AG04449 (cell line): ENCODE results near the gene LIMK1.

ENCODE experiments used
- CTCF ChIA-PET: fragments of 350-600 bp; formaldehyde crosslinking; extraction: SDS; loops from one replicate; lab custom pipeline; 2021; ENCODE audit warnings: antibody characterized with exemption; lab: Yijun Ruan, JAX
- POLR2A ChIA-PET: fragments of 400-600, 350-600 bp; formaldehyde crosslinking; extraction: SDS; loops from one replicate; lab custom pipeline; 2020; ENCODE audit warnings: antibody characterized with exemption, inconsistent platforms; lab: Yijun Ruan, JAX
- DNase-seq: peaks from one replicate; pipeline ENCODE4 v3.0.0-alpha.2; 2010; ENCODE audit warnings: low read depth, low spot score
- H3K4me3 ChIP-seq: 2 replicates; pipeline ENCODE4 v1.5.1; 2011; ENCODE audit warnings: low read depth, mild to moderate bottlenecking, control low read depth, low read length
- TF ChIP-seq, protein P1 (sequence below): IDR thresholded peaks from one replicate; pipeline ENCODE4 v1.5.1; 2011; ENCODE audit warnings: mild to moderate bottlenecking, moderate library complexity, low read length, control low read depth, inconsistent platforms; ENCODE audit not compliant: insufficient read depth; ENCODE audit errors: missing control alignments

LIMK1 gene

DNA sequence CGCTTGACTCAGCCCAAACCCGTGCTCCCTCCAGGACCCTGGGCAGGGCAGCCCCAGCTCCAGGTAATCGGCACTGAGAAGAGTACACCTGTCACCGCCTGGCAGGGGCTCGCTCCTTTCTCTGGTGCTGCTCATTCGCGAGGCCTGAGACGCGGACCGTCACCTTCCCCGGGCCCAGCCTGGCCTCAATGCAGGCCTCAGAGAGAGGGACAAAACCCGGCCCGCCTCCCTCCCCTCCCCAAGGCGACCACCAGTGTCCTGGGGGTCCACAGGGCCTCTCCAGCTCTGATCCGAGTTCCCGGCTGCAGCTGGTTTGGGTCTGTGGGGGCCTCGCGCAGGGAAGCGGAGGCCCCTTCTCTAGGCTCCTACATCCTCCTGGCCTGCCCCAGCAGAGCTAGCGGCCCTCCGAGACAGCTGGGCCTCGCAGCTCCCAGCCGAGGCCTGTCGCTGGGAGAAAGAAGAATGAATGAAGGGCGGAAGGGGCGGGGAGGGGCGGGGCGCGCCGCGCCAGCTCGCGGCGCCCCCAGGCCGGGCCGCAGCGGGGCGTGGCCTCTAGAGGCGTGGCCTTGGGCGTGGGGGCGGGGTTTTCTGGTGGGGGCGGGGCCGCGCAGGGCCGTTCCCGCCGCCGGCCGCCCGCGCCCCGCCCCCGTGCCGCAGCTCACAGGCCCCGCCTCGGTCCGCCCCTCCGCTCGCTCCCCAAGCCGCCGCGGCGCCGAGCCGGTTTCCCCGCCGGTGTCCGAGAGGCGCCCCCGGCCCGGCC is at the start of gene LIMK1:
LIMK1 (plus strand) TSS at position 688 of the 760 bp plus-strand sequence. CDS start 187 bp downstream, outside the sequence.
- ChIA-PET CTCF (interaction anchor here (1.0 to 2.0 kb wide), 5 partner anchors 11 to 318 kb away, joined by 3 to 11 read pairs (median 3); no protein-coding TSS in a partner anchor), POLR2A (interaction anchor here (0.7 to 1.5 kb wide), 3 partner anchors 11 to 95 kb away, joined by 3 to 9 read pairs (median 9); partner anchors contain the start of gene EIF4H)
- peak within 1 kb of the TSS; percentile 64 for H3K4me3 ChIP-seq
- TF ChIP-seq, protein P1, sequence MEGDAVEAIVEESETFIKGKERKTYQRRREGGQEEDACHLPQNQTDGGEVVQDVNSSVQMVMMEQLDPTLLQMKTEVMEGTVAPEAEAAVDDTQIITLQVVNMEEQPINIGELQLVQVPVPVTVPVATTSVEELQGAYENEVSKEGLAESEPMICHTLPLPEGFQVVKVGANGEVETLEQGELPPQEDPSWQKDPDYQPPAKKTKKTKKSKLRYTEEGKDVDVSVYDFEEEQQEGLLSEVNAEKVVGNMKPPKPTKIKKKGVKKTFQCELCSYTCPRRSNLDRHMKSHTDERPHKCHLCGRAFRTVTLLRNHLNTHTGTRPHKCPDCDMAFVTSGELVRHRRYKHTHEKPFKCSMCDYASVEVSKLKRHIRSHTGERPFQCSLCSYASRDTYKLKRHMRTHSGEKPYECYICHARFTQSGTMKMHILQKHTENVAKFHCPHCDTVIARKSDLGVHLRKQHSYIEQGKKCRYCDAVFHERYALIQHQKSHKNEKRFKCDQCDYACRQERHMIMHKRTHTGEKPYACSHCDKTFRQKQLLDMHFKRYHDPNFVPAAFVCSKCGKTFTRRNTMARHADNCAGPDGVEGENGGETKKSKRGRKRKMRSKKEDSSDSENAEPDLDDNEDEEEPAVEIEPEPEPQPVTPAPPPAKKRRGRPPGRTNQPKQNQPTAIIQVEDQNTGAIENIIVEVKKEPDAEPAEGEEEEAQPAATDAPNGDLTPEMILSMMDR: no peak
- no peak for DNase-seq

- ChIA-PET POLR2A (no interaction called here), CTCF (interaction anchor here (1.2 to 8.9 kb wide), 3 partner anchors 11 to 172 kb away, joined by 3 to 108 read pairs (median 5); partner anchors contain the start of gene ELN)
- H3K4me3 ChIP-seq: no peak overlapping the region
- TF ChIP-seq, protein P1: no peak
- DNase-seq: no peak
Measured at GRCh38 chr7:74037609-74038008, 46.0 kb upstream of the LIMK1 start.

GRCh38 chr7:74038194-74038961 is 45.2 kb upstream of the LIMK1 start:
- no peak overlapping the region for H3K4me3 ChIP-seq
- POLR2A ChIA-PET: no interaction called here
- TF ChIP-seq, protein P1: no peak
- CTCF ChIA-PET: interaction anchor here (1.1 to 8.9 kb wide), 5 partner anchors 12 to 174 kb away, joined by 3 to 108 read pairs (median 4); partner anchors contain the start of gene ELN
- DNase-seq: no peak

DNA sequence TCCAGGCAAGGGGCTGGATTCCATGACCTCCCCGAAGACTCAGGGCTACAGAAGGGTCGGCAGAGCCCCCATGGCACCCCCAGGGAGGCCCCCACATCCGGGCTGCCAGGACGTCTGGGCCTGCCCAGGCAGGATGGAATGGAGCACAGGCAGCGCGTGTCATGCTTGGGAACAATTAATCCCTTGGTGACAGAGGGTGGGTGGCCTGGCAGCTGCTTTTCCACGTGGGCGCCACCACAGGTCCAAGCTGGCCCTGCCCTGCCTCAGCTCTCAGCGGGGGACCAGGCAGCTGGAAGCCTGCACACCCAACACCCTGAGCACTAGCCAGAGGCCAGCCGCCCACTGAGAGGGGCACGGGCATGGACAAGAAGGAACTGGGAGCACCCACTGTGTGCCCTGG is 44.3 kb upstream of the LIMK1 start:
- CTCF ChIA-PET: interaction anchor here (1.2 to 8.9 kb wide), 3 partner anchors 13 to 175 kb away, joined by 3 to 108 read pairs (median 4); partner anchors contain the start of gene ELN
- POLR2A ChIA-PET: no interaction called here
- no peak overlapping the region for H3K4me3 ChIP-seq
- DNase-seq: no peak
- TF ChIP-seq, protein P1: no peak

- POLR2A ChIA-PET: no interaction called here
- TF ChIP-seq, protein P1: no peak
- DNase-seq: no peak
- H3K4me3 ChIP-seq: no peak overlapping the region
- CTCF ChIA-PET: interaction anchor here (0.7 to 8.9 kb wide), 2 partner anchors 14 to 185 kb away, joined by 4 to 108 read pairs; partner anchors contain the start of gene ELN
Measured at GRCh38 chr7:74040101-74040790, 43.4 kb upstream of the LIMK1 start.
